Epithelial cell of proximal tubule (primary cell): ENCODE results near the gene PTTG1IP2. TPM values are rescaled to one million over a fixed set of nuclear protein-coding genes. Genes with fewer than 3 reads are reported as not detected.
A peak's percentile ranks its signal among the peaks of the same experiment; 100 is the strongest.
"Not testable (repeated sequence)": the region's sequence is repeated elsewhere in the genome, so short reads cannot be mapped to it uniquely, and the experiment has no call there.

Experiments used
- DNase-seq: peaks from one replicate; pipeline ENCODE4 v3.0.0-alpha.2; 2011; ENCODE audit warnings: low read depth
- H3K4me3 ChIP-seq: 2 replicates; pipeline ENCODE4 v1.5.1; 2011; ENCODE audit warnings: low read depth, mild to moderate bottlenecking, low read length
- total RNA-seq: library from RNA; depleted of rRNA; stranded (reverse); fragments of >200 nt; gene quantifications from 2 replicates; pipeline ENCODE4 v1.2.3, GENCODE V29; 2015
- TF ChIP-seq, protein P1 (sequence below): conservative IDR thresholded peaks from 2 replicates; pipeline ENCODE4 v1.5.1; 2012; ENCODE audit warnings: low read depth, mild to moderate bottlenecking, low read length

Gene PTTG1IP2
- total RNA-seq, 1 donor from 2014 or later = not detected

DNA sequence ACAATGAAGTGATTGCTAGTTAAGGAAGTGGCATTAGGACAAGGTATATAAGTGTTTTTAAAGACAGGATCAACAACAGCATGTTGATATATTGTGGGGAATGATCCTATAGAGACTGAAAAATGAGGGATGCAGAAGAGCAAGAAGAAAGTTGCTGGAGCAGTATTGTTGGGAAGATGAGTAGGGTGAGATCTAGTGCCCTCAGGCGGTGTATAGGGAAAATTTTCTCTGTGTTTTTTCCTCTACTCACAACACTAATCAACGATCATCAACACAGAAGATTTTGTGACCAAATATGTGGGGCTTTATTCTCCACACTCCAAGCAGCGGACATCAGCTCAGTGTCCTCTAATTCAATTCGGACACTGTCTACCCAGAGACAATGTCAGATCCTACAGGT, 9.6 kb upstream of the PTTG1IP2 start:
- DNase-seq = no peak
- TF ChIP-seq, protein P1, sequence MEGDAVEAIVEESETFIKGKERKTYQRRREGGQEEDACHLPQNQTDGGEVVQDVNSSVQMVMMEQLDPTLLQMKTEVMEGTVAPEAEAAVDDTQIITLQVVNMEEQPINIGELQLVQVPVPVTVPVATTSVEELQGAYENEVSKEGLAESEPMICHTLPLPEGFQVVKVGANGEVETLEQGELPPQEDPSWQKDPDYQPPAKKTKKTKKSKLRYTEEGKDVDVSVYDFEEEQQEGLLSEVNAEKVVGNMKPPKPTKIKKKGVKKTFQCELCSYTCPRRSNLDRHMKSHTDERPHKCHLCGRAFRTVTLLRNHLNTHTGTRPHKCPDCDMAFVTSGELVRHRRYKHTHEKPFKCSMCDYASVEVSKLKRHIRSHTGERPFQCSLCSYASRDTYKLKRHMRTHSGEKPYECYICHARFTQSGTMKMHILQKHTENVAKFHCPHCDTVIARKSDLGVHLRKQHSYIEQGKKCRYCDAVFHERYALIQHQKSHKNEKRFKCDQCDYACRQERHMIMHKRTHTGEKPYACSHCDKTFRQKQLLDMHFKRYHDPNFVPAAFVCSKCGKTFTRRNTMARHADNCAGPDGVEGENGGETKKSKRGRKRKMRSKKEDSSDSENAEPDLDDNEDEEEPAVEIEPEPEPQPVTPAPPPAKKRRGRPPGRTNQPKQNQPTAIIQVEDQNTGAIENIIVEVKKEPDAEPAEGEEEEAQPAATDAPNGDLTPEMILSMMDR = peak; percentile 11
- no peak overlapping the region for H3K4me3 ChIP-seq

DNA sequence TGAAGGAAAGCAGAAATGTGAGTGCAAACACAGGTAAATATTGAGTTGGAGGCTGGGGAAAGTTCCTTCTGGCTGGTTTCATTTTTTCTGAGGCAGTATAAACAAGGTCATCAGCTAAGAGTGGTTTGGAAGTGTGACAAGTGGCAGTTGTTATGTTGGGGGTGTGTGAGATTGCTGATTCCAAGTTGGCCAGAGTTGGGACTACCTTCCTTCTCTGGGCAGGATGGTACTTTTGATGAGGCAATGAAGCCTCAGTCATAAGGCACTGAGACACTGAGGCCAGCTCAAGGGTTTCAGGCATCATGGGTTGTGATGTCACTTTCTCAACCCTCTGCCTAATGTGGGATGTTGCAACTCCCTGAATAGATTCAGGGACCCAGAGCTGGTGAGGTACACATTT, 8.2 kb upstream of the PTTG1IP2 start:
- H3K4me3 ChIP-seq = no peak overlapping the region
- TF ChIP-seq, protein P1 = no peak
- DNase-seq = no peak

DNA sequence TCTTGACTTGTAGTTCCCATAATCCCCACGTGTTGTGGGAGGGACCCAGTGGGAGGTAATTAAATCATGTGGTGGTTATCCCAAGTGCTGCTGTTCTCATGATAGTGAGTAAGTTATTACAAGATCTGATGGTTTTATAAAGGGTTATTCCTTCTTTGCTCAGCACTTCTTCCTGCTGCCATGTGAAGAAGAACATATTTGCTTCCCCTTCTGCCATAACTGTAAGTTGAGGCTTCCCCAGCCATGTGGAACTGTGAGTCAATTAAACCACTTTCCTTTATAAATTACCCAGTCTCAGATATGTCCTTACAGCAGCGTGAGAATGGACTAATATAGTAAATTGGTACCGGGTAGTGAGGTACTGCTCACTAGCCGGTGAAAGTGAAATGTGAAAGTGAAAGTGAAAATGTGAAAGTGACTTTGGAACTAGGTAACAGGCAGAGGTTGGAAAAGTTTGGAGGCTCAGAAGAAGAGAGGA, 6.2 kb upstream of the PTTG1IP2 start:
- DNase-seq = not testable (repeated sequence)
- TF ChIP-seq, protein P1 = peak; percentile 7
- H3K4me3 ChIP-seq = peak overlapping the region; percentile 48

DNA sequence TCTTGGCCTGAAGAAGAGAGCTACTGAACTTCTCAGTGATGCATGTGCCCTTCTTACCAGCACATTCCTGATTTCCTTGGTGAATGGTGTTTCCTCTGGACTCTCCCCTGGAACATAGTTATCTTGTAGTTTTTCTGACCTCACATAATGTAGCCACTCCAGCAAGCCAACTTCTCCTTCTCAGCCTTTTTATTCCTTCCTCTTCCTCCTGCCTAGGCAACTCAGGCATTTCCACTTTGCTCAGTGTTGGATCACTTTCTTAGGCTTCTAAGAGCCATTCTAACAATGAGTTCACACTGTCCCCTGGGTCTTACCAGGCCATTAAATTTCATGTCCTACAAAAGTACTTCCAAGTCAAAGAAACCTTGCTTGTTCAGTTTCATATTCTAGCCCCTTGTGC, 3.6 kb upstream of the PTTG1IP2 start:
- DNase-seq = no peak
- TF ChIP-seq, protein P1 = no peak
- H3K4me3 ChIP-seq = no peak overlapping the region

DNA sequence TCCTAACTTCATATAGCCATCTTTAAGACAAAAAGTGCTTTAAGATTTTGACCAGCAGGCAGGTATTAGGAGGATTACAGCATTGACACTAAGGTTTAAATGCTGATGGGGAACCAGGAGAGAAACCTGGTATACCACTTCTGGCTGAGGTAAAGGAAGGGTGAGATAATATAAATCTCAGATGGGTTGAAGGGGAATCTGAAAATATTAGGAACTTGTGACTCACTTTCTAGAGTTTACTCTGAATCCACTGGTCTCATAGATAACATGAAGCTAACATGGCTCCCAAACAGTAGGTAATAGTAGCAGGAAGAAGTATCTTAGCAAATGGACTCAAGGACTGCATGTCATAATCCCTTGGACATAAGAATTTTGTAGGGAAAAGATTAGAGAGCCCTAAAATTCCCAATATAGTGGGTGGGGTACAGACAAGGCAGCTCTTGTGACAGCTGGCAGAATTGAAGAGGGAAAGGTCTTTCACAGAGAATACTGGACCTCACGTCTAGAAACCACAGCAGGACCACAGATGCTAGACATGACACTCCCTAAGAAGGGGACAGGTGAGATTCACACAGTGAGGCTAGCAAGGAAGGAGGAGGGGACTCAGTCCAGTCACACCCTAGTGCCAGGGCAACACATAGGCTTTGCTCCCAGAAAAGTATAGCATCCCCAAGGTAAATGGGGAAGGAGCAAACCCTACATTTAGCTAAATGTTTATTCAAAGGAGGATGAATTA, 3.5 kb downstream of the PTTG1IP2 start:
- TF ChIP-seq, protein P1 = no peak
- no peak for DNase-seq
- H3K4me3 ChIP-seq = no peak overlapping the region

DNA sequence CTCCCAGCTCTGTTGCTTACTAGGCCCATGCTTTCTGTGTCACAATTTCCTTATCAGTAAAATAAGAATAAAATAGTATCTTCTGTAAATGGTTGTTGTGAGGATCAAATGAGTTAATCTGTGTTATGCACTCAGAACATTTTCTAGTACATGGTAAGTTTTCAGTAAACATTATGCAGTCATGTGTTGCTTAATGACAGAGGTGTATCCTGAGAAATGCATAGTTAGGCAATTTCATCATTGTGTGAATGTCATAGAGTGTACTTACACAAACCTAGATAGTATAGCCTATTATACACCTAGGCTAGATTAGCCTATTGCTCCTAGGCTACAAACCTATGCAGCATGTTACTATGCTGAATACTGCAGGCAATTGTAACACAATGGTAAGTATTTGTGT, 4.4 kb downstream of the PTTG1IP2 start:
- DNase-seq = no peak
- H3K4me3 ChIP-seq = no peak overlapping the region
- TF ChIP-seq, protein P1 = no peak
